EL (cell line): Measurements from ENCODE around the gene FAM163B.

Experiments used
- DNase-seq: peaks from one replicate; pipeline ENCODE4 v3.0.0-alpha.2; 2016

Gene FAM163B

GRCh38 chr9:133595910-133596309 is 13.3 kb downstream of the FAM163B start:
- no peak for DNase-seq

GRCh38 chr9:133594310-133594709 is 14.9 kb downstream of the FAM163B start:
- no peak for DNase-seq

- DNase-seq: no peak
These were observed 15.5 kb downstream of the FAM163B start for GRCh38 chr9:133593587-133594253.

GRCh38 chr9:133592731-133593409 is 16.3 kb downstream of the FAM163B start:
- DNase-seq: no peak

GRCh38 chr9:133591985-133592384 is 17.2 kb downstream of the FAM163B start:
- no peak for DNase-seq

- no peak for DNase-seq
These were observed 17.9 kb downstream of the FAM163B start for GRCh38 chr9:133591116-133591910.

- DNase-seq: no peak
These were observed 18.8 kb downstream of the FAM163B start for GRCh38 chr9:133590231-133590855.

- DNase-seq: no peak
These were observed 19.5 kb downstream of the FAM163B start for GRCh38 chr9:133589454-133590227.

GRCh38 chr9:133587466-133587865 is 21.7 kb downstream of the FAM163B start:
- DNase-seq: no peak

- no peak for DNase-seq
These were observed 22.1 kb downstream of the FAM163B start for GRCh38 chr9:133587051-133587450.

- DNase-seq: peak; percentile 11
These were observed 23.5 kb downstream of the FAM163B start for GRCh38 chr9:133585481-133586351.

- no peak for DNase-seq
These were observed 24.4 kb downstream of the FAM163B start for GRCh38 chr9:133584559-133585476.

GRCh38 chr9:133584167-133584558 is 25.0 kb downstream of the FAM163B start:
- DNase-seq: no peak

GRCh38 chr9:133583586-133583985 is 25.6 kb downstream of the FAM163B start:
- no peak for DNase-seq

GRCh38 chr9:133583111-133583510 is 26.1 kb downstream of the FAM163B start:
- no peak for DNase-seq

- no peak for DNase-seq
These were observed 26.6 kb downstream of the FAM163B start for GRCh38 chr9:133582501-133583045.

- no peak for DNase-seq
These were observed 27.5 kb downstream of the FAM163B start for GRCh38 chr9:133581513-133582343.

GRCh38 chr9:133581011-133581410 is 28.2 kb downstream of the FAM163B start:
- DNase-seq: no peak

- no peak for DNase-seq
These were observed 28.8 kb downstream of the FAM163B start for GRCh38 chr9:133580419-133580738.
